COR-L47 (cell line): ENCODE data around the gene PFN1.

ENCODE experiments used
- DNase-seq: peaks from one replicate; lab custom pipeline; 2025; lab: John Stamatoyannopoulos, UW

Gene PFN1

GRCh38 chr17:4948166-4948930 lies at the start of gene PFN1:
TSS of gene PFN1 (minus strand) at chr17:4948530. CDS start at chr17:4948394, 136 bp downstream.
- peak; percentile 54 for DNase-seq

GRCh38 chr17:4997302-4998026 lies 49.1 kb upstream of the PFN1 start, which contains the start of the genes INCA1 and KIF1C:
TSS of gene INCA1 (minus strand) at chr17:4997522. CDS start at chr17:4994437, 3,085 bp downstream.
TSS of gene KIF1C (plus strand) at chr17:4997950. CDS start at chr17:5000247, 2,297 bp downstream.
- DNase-seq = peak; percentile 72

- DNase-seq = no peak
Observed at GRCh38 chr17:4994081-4994595, 45.8 kb upstream of the PFN1 start.

- DNase-seq = no peak
Observed at GRCh38 chr17:4987767-4988567, 39.6 kb upstream of the PFN1 start.

GRCh38 chr17:4986951-4987766 lies 38.8 kb upstream of the PFN1 start, which contains the start of gene CAMTA2:
TSS of gene CAMTA2 (minus strand) at chr17:4987675. CDS start at chr17:4986222, 1,453 bp downstream.
- DNase-seq = peak; percentile 64

GRCh38 chr17:4986403-4986802 lies 38.1 kb upstream of the PFN1 start:
- DNase-seq = no peak

GRCh38 chr17:4982305-4982704 lies 34.0 kb upstream of the PFN1 start:
- no peak for DNase-seq

GRCh38 chr17:4980644-4981216 lies 32.4 kb upstream of the PFN1 start:
- DNase-seq = no peak

GRCh38 chr17:4978726-4979125 lies 30.4 kb upstream of the PFN1 start:
- DNase-seq = no peak

- no peak for DNase-seq
Observed at GRCh38 chr17:4974115-4974670, 25.9 kb upstream of the PFN1 start.

GRCh38 chr17:4973256-4974114 lies 25.2 kb upstream of the PFN1 start:
- DNase-seq = no peak

- DNase-seq = no peak
Observed at GRCh38 chr17:4972752-4973151, 24.4 kb upstream of the PFN1 start.

GRCh38 chr17:4972322-4972721 lies 24.0 kb upstream of the PFN1 start:
- no peak for DNase-seq

- DNase-seq = no peak
Observed at GRCh38 chr17:4971826-4972225, 23.5 kb upstream of the PFN1 start.

GRCh38 chr17:4970273-4970672 lies 21.9 kb upstream of the PFN1 start:
- DNase-seq = no peak

- no peak for DNase-seq
Observed at GRCh38 chr17:4969551-4970173, 21.3 kb upstream of the PFN1 start.

GRCh38 chr17:4969047-4969550 lies 20.8 kb upstream of the PFN1 start:
- no peak for DNase-seq

- no peak for DNase-seq
Observed at GRCh38 chr17:4968486-4969046, 20.2 kb upstream of the PFN1 start.
